ENCODE results near the gene PDC. TPM values are rescaled to one million over a fixed set of nuclear protein-coding genes. Genes with fewer than 3 reads are reported as not detected.

Gene PDC
- total RNA-seq, 6 experiments from 2014 or later: not detected

DNA sequence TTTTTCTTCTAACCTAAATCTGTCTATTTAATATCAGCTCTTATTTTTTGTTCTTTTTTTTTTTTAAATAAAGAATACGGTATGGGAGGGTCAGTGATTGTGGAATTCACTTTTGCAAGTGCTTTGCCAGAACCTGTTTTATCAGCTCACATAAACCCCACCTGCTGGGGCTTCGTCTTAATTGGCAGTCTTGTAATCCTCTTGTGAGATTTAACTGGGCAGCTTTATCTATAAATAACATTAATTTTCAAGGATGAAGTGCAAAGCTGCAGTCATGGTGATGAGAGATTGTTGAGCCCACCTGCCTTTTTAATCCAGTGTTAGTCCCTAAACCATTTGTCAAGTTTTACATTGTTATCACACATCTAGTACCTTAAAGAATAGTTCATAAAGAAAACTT, 18.2 kb upstream of the PDC start:
- H3K9me3 ChIP-seq: no peaks in the 10 kb centered on the region
- WGBS (ENCODE audit: insufficient coverage, low coverage, low lambda C conversion rate, missing lambda C conversion rate): 75% methylated on average over 2 of the region's 2 CpGs
- H3K4me1 ChIP-seq: no peaks in the 10 kb centered on the region
- no peak overlapping the region for H3K27ac ChIP-seq
- H3K4me3 ChIP-seq: no peak overlapping the region
- H3K27me3 ChIP-seq: no peaks in the 10 kb centered on the region
- ATAC-seq: no peak
- DNase-seq: no peak
- TF ChIP-seq, protein P1, sequence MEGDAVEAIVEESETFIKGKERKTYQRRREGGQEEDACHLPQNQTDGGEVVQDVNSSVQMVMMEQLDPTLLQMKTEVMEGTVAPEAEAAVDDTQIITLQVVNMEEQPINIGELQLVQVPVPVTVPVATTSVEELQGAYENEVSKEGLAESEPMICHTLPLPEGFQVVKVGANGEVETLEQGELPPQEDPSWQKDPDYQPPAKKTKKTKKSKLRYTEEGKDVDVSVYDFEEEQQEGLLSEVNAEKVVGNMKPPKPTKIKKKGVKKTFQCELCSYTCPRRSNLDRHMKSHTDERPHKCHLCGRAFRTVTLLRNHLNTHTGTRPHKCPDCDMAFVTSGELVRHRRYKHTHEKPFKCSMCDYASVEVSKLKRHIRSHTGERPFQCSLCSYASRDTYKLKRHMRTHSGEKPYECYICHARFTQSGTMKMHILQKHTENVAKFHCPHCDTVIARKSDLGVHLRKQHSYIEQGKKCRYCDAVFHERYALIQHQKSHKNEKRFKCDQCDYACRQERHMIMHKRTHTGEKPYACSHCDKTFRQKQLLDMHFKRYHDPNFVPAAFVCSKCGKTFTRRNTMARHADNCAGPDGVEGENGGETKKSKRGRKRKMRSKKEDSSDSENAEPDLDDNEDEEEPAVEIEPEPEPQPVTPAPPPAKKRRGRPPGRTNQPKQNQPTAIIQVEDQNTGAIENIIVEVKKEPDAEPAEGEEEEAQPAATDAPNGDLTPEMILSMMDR (IDR thresholded peaks at IDR 0.05): no peak
- TF ChIP-seq POLR2A (IDR thresholded peaks at IDR 0.05): no peak
- H3K36me3 ChIP-seq: no peaks in the 10 kb centered on the region
- intact Hi-C loops (cut with DNase I): no loop called here

DNA sequence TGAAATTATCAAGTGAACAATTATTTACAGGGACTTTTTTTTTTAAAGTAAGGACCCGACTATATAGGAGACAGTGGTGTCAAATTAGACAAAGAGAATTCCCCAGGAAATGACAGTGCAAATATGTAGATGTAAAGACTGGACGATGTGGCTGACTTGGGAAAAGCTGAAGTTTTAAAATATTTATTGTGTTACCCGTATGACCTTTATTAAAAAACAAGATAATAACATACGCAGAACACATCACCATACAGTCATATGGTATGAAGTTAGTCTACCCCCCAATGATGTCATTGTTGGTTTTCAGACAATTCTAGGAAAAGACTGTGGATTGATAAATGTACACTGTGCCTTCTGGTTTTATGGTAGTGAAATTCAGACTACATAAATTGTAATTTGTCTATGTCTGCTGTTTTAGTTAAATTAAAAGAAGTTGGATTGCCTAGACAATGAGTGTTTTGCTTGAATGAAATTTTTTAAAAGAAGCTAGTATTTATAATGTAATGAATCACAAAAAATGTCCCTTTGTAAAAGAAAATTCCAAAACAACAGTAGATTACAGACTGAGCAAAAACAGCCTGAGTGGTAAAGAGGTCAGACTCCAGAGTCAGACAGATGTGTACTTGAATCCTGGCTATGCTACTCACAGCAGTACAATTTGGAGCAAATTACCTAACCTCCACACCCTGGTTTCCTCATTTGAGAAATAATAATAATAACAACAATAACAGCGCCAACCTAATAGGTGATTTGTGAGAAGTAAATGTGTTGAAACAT, 15.5 kb upstream of the PDC start:
- Histone ChIP-seq H3K9me3 (no peaks in the 10 kb centered on the region), H3K4me1 (no peaks in the 10 kb centered on the region), H3K36me3 (no peaks in the 10 kb centered on the region), H3K27ac (no peak overlapping the region), H3K27me3 (no peaks in the 10 kb centered on the region), H3K4me3 (no peak overlapping the region)
- no peak for DNase-seq
- intact Hi-C loops (cut with DNase I): no loop called here
- 54% methylated on average over 5 of the region's 5 CpGs for WGBS (ENCODE audit: insufficient coverage, low coverage, low lambda C conversion rate, missing lambda C conversion rate)
- ATAC-seq: no peak
- TF ChIP-seq, protein P1 (IDR thresholded peaks at IDR 0.05): no peak
- no peak for TF ChIP-seq POLR2A (IDR thresholded peaks at IDR 0.05)

DNA sequence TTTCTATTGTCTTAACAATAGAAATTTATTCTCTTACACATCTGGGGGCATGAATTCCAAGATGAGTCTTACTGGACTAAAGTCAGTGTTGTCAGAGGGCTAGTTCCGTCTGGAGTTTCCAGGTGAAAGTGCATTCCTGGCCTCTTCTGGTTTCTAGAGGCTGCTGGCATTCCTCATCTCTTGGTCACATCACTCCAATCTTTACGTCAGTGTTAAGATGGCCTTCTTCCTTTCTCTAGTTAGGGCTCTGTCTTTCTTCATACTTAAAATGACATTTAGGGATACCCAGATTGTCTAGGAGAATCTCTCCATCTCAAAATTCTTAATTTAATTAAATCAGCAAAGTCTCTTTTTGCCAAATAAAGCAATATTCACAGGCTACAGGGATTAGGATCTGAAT, 13.3 kb upstream of the PDC start:
- intact Hi-C loops (cut with DNase I): no loop called here
- no peak for ATAC-seq

DNA sequence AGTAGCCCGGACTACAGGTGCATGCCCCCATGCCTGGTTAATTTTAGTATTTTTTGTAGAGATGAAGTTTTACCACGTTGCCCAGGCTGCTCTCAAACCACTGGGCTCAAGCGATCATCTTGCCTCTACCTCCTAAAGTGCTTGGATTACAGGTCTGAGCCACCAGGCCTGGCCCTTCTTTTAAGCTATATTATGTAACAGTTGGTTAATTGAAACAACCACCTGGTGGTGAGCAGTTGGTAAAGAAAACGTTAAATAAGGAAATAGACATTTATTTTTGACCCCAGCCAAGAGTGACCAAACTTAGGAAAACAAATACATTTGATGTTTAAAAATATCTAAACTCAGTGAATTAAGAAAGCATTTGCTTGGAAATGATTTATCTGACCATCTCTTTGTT, 12.1 kb upstream of the PDC start:
- Histone ChIP-seq H3K9me3 (no peaks in the 10 kb centered on the region), H3K27me3 (no peaks in the 10 kb centered on the region), H3K4me1 (no peaks in the 10 kb centered on the region), H3K4me3 (no peak overlapping the region), H3K36me3 (no peaks in the 10 kb centered on the region), H3K27ac (no peak overlapping the region)
- intact Hi-C loops (cut with DNase I): no loop called here
- WGBS (ENCODE audit: insufficient coverage, low coverage, low lambda C conversion rate, missing lambda C conversion rate): 67% methylated on average over 4 of the region's 4 CpGs
- ATAC-seq (no peak), DNase-seq (no peak)
- TF ChIP-seq POLR2A (IDR thresholded peaks at IDR 0.05): no peak
- TF ChIP-seq, protein P1 (IDR thresholded peaks at IDR 0.05): no peak

More for the DNA sequence above, 13.3 kb upstream of the PDC start:
- no peak for DNase-seq
- 77% methylated on average over 2 of the region's 2 CpGs for WGBS (ENCODE audit: insufficient coverage, low coverage, low lambda C conversion rate, missing lambda C conversion rate)
- H3K36me3 ChIP-seq: no peaks in the 10 kb centered on the region
- no peaks in the 10 kb centered on the region for H3K9me3 ChIP-seq
- no peak overlapping the region for H3K4me3 ChIP-seq
- no peaks in the 10 kb centered on the region for H3K27me3 ChIP-seq
- TF ChIP-seq, protein P1 (IDR thresholded peaks at IDR 0.05): no peak
- H3K4me1 ChIP-seq: no peaks in the 10 kb centered on the region
- no peak overlapping the region for H3K27ac ChIP-seq
